ENCODE measurements around the gene POMT1.
"Not testable (repeated sequence)": the region's sequence is repeated elsewhere in the genome, so short reads cannot be mapped to it uniquely, and the experiment has no call there.

Gene POMT1

DNA sequence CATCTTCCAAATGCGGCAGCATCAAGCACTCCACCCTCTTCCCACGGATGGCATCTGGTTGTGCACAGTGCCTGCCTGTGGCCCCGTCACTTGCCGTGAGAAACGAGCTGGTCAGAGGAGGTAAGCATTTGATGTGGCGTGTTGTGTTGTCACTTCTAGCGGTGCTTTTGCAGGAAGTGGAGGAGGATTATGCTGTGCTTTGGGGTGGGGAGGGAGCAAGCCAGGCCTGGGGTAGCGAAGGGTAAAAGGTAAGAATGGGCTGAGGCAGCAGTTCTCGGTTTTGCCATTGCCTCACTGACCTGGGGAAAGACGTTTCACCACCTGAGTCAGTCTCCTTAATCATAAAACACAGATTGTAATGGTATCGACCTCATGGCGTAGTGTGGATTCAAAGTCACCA, 2.3 kb upstream of the POMT1 start:
- DNase-seq, result no peak

DNA sequence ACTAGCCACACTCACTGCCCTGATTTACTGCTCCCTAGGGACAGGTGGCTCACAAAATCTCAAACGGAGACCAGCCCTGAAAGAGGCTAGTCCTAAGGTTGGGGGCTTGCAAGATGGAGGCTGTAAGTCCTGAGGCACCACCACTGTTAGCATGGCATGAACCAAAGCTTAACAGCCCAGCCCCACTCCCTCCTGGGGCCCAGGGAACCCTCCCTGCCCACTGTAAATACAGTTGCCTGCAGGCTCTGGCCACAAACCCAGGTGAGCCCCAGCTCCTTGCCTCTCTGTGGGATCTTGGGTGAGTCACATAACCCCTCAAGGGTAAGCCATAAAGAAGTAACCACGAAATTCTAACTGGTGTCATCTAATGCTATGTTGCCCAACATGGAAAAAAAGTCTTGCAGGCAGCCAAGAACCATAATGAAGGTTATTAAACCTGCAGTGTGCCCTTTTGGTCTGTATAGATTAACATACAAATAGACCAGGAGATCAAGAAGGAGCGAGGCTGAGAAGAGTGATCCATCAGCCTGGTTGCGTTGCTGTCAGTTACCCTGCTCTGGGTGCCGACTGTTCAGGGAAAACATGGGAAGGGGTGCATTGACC, 1.7 kb upstream of the POMT1 start:
- peak; percentile 1 for DNase-seq

DNA sequence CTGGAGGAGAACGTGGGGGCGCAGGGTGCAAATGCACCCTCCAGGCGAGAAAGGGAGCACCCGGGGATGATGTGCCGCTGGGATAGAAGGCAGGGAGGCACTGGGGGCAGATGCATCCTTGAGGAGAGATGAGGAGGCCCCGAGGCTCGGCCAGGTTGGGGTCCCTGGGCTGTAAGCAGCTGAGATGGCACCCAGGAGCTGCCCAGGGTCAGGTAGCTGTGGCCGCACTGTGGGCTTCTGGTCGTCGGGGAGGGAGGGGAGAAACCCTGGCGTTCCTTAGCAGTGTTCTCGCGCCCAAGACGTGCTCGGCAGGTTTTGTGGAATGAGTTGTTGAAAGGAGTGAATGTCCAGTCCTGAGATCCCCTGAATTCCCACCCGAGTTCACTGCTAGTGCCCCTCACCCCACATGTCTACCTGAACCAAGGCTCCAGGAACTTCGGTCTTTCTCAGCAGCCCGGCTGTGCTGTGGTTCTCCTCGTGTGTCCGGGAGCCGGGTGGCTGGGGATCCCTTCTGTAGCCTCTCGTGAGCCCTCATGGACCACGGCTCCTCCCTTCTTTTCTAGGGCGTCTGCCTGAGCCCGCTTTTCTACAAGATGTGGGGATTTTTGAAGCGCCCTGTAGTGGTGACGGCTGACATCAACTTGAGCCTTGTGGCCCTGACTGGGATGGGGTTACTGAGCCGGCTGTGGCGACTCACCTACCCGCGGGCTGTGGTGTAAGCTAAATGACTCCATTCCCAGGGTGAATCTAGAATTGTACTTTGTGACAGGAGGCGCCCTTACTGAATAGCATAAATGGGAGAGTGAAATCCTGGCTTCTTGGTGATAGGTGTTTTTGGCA, 1.1 kb downstream of the POMT1 start:
- DNase-seq, result no peak

- no peak for DNase-seq
Observed at GRCh38 chr9:131505012-131505411, 2.3 kb downstream of the POMT1 start.

DNA sequence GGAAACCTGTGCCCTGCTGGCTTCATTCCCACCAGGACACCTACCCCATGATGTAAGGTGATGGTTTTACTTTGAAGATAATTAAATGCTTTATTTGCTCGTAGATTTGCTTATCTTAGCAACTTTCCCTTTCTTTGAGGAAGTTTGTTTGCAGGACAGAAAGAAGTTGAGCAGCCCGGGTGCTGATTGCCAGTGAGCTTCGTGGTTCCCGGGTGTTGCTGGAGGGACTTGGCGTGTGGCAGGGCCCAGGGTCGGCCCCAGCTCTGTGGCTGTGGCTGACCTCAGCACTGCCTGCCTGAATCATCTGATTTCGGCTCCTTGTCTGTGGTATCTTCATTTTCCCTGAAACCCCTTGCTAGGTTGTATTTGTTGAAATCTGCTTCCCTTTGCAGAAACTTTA, 8.7 kb downstream of the POMT1 start:
- DNase-seq, result no peak

DNA sequence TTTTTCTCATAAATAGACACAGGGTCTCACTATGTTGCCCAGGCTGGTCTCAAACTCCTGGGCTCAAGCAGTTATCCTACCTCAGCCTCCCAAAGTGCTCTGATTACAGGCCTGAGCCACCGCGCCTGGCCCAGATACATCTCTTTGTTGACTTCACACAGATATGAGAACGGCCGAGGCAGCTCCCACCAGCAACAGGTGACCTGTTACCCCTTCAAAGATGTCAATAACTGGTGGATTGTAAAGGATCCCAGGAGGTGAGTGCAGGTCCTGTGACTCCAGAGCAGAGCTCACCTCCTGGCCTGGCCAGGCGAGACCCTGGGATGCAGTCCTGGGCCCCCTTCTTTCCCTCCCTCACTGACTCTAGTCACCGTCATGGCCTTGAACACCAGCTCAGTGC, 9.2 kb downstream of the POMT1 start:
- DNase-seq, result no peak

DNA sequence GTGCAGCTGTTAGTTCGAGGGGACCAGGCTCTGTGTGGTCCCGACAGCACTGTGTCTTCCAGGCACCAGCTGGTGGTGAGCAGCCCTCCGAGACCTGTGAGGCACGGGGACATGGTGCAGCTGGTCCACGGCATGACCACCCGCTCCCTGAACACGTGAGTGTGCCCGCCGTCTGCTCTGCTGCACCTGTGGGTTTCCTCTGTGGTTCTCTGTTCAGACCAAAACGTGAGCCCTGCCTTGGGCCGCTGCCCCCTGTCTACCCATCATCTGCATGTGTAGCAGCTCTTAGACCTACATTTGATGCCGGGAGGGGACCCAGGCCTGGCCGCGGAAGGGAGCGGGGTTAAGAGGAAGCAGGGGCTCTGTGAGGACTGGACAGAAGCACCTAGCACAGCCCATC, 10.5 kb downstream of the POMT1 start:
- DNase-seq, result no peak

GRCh38 chr9:131515559-131516031, 12.9 kb downstream of the POMT1 start:
- not testable (repeated sequence) for DNase-seq

GRCh38 chr9:131516100-131516499, 13.4 kb downstream of the POMT1 start:
- no peak for DNase-seq

DNA sequence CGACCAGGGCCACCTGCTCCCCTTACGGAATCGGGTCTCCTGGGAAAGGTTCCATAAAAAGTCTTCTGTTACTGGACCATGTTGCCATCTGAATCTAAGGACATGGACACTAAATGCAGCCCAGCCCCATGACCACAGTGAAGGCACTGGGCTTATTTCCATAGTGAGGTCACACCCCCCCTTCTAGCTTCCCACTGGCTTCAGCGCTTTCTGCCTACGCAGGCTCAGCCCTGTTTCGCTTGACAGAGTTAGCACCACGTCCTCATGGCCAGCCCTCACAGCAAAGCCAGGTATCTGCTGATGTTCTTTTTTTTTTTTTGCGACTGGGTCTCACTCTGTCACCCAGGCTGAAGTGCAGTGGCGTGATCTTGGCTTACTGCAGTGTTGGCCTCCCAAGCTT, 14.2 kb downstream of the POMT1 start:
- no peak for DNase-seq

DNA sequence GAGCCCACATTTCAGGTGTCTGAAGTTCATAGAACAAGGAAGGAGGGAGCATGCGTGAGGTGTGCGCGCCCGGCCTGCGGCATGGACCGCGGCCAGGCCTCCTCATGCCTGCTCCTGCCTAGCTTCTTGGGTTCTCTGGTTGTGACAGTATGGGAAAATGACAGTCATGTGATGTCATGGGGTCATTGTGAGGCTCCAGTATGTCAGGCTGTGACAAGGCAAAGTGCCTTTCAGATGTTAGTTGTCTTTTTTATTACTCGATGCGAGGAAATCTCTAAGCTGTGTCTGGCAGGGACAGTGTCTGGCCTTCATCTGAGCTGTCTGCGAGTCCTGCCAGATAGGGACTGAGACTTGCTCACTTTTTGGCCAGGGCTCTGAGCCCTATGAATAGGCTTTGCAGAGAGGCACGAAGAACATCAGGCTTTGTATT, 15.1 kb downstream of the POMT1 start:
- no peak for DNase-seq

GRCh38 chr9:131518553-131518952, 15.8 kb downstream of the POMT1 start:
- DNase-seq, result no peak

DNA sequence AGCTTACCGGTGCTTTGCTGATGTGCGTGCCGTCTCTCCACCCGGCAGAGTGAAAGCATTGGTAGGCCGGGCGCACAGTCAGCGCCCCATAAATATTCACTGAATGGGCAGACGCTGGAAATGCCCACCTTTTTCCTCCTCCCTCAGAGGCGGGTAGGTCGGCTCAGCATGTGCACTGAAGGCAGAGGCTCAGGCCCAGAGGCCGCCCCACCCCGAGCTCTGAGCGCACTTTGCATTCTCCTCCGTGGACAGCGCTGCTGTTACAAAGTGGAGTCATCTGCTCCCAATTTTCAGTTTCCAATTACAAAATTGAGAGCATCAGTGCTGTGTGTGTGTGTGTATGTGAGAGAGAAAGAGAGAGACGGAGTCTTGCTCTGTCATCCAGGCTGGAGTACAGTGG, 17.8 kb downstream of the POMT1 start:
- no peak for DNase-seq

DNA sequence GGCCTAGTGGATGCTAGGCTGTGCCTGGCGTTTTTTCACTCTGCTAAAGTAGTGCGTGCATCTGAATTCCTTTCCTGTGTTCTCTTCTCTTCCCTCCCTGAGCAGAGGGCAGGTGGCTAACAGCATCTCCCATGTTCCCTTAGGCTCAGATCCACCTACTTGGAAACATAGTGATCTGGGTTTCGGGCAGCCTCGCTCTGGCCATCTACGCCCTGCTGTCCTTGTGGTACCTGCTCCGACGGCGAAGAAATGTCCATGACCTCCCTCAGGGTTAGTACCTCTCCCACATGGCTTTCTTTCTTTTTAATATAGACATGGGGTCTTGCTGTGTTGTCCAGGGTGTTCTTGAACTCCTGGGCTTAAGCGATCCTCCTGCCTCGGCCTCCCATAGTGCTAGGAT, 18.5 kb downstream of the POMT1 start:
- no peak for DNase-seq

GRCh38 chr9:131521822-131522221, 19.1 kb downstream of the POMT1 start:
- DNase-seq, result no peak

- DNase-seq, result no peak
Observed at GRCh38 chr9:131522257-131523085, 19.8 kb downstream of the POMT1 start.

- DNase-seq, result no peak
Observed at GRCh38 chr9:131523086-131523388, 20.3 kb downstream of the POMT1 start.

DNA sequence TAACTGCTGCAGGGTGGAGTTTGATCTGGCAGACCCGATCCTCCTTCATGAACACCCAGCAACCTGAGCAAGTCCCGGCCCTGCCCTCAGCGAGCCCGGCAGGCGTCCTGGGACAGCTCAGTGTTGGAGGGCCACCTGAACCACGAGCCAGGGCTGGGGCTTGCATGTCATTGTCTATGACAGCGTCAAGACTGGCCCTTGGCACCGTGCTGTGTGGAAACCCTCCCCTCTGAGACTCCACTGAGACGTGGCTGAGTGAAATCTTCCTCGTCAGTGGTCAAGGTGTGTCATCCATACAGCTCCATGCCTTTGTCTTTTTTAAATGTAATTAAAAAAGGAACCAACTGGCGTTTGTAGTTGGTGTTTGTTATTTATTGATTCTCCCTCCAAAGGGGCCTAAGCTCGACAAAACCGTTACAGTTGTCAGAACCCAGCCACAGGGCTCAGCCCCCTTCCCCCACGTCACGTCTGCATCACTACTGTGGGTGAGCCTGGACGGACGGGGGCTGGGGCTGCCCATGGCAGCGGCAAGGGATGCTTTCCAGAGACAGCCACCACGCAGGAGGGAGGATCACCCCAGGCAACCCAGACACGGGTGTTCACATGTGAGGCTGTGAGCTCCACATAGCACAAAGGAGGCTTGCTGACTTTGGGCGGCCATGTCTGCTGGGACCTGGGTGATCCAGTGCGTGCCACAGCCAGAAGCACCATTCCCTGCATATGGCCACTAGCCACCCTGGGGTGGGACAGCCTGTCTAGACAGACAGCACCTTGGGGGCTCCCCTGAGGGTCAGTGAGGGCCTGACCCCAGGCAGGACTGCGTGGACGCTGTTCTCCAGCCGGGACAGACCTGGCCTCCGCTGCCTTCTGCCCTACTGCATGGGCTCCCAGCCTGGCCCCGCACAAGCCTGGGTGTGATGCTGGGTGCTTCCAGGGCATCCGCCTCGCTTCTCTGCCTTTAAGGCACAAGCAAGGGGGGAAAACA, 21.0 kb downstream of the POMT1 start:
- no peak for DNase-seq

- no peak for DNase-seq
Observed at GRCh38 chr9:131524665-131525315, 22.1 kb downstream of the POMT1 start.

DNA sequence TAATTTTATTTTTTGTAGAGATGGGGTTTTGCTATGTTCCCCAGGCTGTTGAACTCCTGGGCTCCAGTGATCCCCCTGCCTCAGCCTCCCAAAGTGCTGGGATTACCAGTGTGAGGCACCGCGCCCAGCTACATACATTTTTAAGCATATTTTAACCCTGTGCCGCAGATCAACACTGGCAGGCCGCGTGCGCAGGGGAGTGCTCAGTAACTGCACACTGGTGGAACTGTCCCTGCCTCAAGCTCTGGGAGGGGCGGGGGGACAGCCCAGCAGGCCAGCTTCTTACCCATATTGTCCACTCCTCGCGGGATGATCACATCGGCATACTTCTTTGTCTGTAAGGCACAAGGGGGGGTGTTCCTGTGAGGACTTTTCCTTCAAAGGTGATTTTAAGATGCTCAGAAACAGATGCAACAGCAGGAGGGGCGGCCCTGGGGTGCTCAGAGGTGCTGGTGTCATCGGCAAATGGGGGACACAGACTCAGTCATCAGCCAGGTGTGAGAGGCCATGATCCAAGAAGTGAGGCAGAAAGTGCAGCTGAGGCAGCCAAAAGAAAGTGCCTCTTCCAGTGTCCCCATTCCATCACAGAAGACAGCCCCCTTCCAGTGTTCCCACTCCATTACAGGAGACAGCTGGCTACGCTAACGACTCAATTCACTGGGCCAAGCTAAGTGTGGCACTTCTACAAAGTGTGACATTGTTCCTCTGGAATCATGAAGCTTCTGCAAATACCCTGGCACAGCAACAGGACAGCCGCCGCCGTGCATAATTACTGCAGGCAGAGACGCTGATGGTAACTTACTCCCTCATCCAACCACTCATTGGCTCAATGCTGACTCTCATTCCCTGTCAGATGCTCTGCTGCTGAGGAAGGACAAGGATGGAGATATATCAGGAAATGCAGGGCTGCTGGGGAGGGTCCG, 23.2 kb downstream of the POMT1 start:
- DNase-seq, result no peak

DNA sequence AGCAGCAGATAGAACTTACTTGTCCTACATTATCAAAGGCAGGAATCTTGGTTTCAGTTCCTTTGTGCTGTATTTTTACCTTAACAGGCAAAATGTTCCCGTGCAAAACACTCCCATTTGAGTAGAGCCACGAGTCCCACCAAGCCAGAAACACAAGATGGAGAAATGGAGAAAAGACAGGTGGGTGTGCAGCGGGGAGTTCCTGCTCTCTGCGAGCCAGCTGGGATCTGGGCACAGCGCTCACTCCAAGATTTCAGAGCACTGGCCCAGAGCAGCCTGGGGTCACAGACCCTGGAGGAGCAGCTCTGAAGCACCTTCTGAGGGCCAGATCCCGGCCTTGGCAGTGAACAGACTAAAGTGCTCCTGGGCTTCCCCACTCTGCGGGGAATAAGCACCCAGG, 25.5 kb downstream of the POMT1 start:
- DNase-seq, result no peak

Data from NCI-H2227 treated with DMSO at 0.1 percent for 48 hours (cell line).